Mesothelial cell of epicardium (in vitro differentiated cells): Measurements from ENCODE around the gene TANGO2. TPM values are rescaled to one million over a fixed set of nuclear protein-coding genes. Genes with fewer than 3 reads are reported as not detected.

ENCODE experiments used
- DNase-seq, 2 experiments: peaks; one replicate each; pipeline ENCODE4 v3.0.0; 2021; ENCODE audit warnings: low spot score in 2 of 2; ENCODE audit not compliant: unreplicated experiment in 2 of 2
- H3K27ac Mint-ChIP-seq: 2 replicates; pipeline ENCODE4 v1.8.0; 2021; ENCODE audit warnings: mixed read lengths
- H3K27me3 Mint-ChIP-seq: 2 replicates; pipeline ENCODE4 v1.8.0; 2021; ENCODE audit warnings: low read depth, mixed read lengths
- H3K36me3 Mint-ChIP-seq: 2 replicates; pipeline ENCODE4 v1.8.0; 2021; ENCODE audit warnings: mixed read lengths
- H3K4me1 Mint-ChIP-seq: 2 replicates; pipeline ENCODE4 v1.8.0; 2021; ENCODE audit warnings: mixed read lengths
- H3K4me3 Mint-ChIP-seq: 2 replicates; pipeline ENCODE4 v1.8.0; 2021; ENCODE audit warnings: mild to moderate bottlenecking, moderate library complexity, mixed read lengths
- H3K9me3 Mint-ChIP-seq: 2 replicates; pipeline ENCODE4 v1.8.0; 2021; ENCODE audit warnings: mixed read lengths
- total RNA-seq: library from RNA; stranded (reverse); gene quantifications from 3 replicates; pipeline ENCODE4 v1.2.1, GENCODE V29; 2021
- TF ChIP-seq, protein P1 (sequence below): fragments of 200-600 bp; sonication (generic); IDR thresholded peaks from one replicate; pipeline ENCODE4 v1.5.0; 2021; ENCODE audit warnings: antibody characterized with exemption; ENCODE audit not compliant: unreplicated experiment

Gene TANGO2
- total RNA-seq, 1 donor from 2014 or later, result 15.6 TPM

DNA sequence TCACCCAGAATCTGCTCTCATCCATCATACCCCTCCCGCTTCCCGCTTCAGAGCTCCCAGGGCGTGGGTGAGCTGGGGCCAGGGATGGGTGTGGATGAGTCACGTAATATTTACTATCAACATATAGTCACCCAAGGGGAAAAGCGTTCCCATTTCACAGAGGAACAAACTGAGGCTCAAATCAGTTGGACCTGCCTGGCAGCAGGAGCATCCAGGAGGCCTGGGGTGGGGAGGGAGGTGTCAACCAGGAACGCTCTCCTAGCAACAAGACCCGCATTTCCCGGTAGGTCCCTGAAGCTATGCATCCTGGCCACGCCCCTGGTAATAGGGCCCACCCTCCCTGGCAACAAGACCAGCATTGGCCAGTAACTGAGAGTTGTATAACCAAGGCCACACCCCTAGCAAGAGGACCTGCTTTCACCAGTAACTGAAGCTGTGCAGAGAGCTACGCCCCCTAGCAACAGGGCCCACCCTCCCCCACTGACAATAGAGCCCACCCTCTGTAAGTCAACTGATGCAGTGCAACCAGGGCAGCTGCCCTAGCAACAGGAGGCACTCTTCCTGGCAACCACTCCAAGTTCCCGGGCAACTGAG is 46.5 kb upstream of the TANGO2 start:
- peaks cover 11% of the 10 kb centered on the region for H3K36me3 Mint-ChIP-seq
- no peaks in the 10 kb centered on the region for H3K27me3 Mint-ChIP-seq
- no peak overlapping the region for H3K4me3 Mint-ChIP-seq
- peaks cover 3% of the 10 kb centered on the region for H3K4me1 Mint-ChIP-seq
- no peaks in the 10 kb centered on the region for H3K9me3 Mint-ChIP-seq
- no peak overlapping the region for H3K27ac Mint-ChIP-seq
- TF ChIP-seq, protein P1, sequence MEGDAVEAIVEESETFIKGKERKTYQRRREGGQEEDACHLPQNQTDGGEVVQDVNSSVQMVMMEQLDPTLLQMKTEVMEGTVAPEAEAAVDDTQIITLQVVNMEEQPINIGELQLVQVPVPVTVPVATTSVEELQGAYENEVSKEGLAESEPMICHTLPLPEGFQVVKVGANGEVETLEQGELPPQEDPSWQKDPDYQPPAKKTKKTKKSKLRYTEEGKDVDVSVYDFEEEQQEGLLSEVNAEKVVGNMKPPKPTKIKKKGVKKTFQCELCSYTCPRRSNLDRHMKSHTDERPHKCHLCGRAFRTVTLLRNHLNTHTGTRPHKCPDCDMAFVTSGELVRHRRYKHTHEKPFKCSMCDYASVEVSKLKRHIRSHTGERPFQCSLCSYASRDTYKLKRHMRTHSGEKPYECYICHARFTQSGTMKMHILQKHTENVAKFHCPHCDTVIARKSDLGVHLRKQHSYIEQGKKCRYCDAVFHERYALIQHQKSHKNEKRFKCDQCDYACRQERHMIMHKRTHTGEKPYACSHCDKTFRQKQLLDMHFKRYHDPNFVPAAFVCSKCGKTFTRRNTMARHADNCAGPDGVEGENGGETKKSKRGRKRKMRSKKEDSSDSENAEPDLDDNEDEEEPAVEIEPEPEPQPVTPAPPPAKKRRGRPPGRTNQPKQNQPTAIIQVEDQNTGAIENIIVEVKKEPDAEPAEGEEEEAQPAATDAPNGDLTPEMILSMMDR, result no peak
- no peak for DNase-seq

DNA sequence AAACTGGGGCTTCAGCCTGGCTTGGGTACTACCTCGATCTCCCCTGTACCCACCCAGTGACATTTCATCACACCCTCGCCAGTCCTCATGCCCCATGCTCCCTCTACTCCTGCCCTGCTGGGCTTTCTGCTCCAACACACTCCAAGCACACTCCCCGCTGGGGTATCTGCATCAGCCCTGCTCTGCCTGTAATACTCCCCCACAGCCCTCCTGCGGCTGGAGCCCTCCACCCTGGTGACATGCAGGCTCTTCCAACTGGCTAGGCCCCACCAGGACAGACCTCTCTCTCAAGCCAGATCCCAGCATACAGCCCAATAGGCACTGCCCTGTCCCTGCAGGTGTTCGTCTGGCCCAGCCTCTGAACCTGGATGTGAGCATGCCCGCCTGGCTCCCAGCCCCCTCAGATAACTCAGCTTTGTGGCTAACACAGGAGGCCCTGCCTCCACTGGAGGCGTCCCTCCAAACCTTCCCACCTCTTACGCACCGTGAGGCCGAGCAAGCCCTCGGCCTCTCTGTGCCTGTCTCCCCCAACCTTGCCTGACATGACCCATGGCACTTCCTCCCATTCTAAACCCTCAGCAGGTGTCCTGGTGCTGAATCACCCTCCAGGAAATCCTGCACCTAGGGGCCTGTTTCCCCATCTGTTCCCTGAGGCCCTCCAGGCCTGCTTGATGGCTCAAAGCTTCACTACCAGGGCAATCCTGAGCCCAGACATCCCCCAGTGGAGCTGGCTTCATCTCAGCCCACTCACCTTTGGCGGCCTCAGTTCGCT is 45.8 kb upstream of the TANGO2 start:
- Mint-ChIP-seq H3K27ac (peak overlapping the region; percentile 27), H3K4me1 (peaks cover 3% of the 10 kb centered on the region), H3K9me3 (no peaks in the 10 kb centered on the region), H3K4me3 (no peak overlapping the region), H3K36me3 (peaks cover 11% of the 10 kb centered on the region), H3K27me3 (no peaks in the 10 kb centered on the region)
- DNase-seq, result no peak
- TF ChIP-seq, protein P1, result no peak

DNA sequence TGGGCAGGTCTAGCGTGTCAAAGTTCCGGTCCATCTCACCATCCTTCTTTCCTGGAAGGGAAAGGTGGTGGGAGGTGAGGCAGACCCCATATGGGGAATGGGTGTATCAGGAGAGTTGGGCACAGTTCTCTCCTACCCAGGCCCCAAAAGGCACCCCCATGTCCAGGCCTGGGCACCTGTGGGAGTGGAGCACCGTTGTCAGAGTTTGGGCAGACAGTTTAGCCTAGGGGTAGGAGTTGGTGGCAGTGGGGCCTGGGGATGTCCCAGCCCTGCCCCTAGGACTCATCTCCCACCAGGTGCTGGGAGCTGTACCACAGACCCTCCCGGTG is 45.2 kb upstream of the TANGO2 start:
- H3K36me3 Mint-ChIP-seq, result peaks cover 15% of the 10 kb centered on the region
- TF ChIP-seq, protein P1, result no peak
- no peaks in the 10 kb centered on the region for H3K9me3 Mint-ChIP-seq
- no peaks in the 10 kb centered on the region for H3K27me3 Mint-ChIP-seq
- H3K4me1 Mint-ChIP-seq, result peaks cover 3% of the 10 kb centered on the region
- H3K4me3 Mint-ChIP-seq, result no peak overlapping the region
- no peak overlapping the region for H3K27ac Mint-ChIP-seq
- DNase-seq, result no peak

DNA sequence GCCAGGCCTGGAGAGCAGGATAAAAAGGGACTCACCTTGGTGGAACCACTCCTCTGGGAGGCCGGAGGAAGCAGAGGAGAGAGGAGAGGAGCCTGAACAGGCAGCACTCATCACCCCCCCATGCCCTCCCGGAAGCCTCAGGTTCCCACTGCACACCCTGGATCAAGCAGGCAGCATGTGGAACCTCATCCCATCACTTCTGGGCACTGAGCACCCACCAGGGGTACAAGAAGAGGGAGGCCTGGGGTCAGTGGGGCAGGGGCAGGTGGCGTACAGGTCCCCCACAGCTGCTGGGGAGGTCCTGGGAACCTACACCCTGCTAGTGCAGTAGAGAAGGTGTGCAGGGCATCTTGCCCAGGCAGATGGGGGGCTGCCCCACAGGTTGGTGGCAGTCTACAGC is 44.2 kb upstream of the TANGO2 start:
- Mint-ChIP-seq H3K9me3 (no peaks in the 10 kb centered on the region), H3K4me1 (peaks cover 3% of the 10 kb centered on the region), H3K27me3 (no peaks in the 10 kb centered on the region), H3K36me3 (peaks cover 12% of the 10 kb centered on the region), H3K4me3 (no peak overlapping the region), H3K27ac (no peak overlapping the region)
- DNase-seq, result no peak
- TF ChIP-seq, protein P1, result no peak

DNA sequence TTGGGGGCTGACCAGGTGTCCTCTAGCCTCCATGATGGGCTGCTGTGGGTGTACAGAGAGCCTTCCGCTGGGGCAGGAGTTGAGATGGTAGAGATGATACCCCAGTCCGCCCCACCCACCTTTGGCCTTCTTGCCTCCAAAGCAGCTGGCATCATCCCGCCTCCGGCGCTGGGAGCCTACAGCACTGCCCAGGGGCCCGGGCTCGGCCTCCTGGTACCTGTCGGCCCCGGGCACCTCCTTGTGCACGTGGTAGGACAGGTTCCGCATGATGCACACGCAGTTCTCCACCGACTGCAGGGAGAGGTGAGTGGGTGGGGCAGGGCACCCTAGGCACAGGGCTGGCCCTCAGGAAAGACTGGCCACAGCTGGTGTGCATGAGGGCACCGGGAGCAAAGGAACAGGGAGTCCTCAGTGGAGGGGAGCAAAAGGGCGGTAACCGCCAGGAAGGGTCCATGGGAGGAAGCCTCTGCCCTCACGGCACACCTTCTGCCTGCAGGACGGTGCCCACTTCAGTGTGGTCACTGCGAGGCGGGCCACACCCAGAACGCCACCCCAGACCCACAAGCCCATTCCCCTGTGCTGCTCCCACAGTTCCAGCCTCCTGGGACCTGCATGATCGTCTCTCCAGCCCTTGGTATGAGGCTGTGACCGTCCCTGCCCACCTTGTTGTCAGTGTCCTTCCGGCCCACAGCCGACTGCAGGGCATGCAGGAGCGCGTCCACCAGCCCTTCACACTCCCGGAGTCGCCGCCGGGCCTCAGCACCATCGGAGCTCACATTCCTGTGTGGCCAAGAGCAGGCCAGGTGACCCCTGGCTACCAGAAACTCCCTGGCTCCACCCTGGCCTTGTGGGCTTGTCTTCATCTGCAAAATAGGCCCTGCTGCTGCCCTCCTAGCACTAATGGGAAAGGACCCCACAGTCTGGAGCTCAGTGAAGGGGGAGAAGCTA is 43.3 kb upstream of the TANGO2 start:
- DNase-seq, result no peak
- Mint-ChIP-seq H3K4me1 (peaks cover 3% of the 10 kb centered on the region), H3K27ac (no peak overlapping the region), H3K4me3 (no peak overlapping the region), H3K27me3 (no peaks in the 10 kb centered on the region), H3K36me3 (peaks cover 10% of the 10 kb centered on the region), H3K9me3 (no peaks in the 10 kb centered on the region)
- TF ChIP-seq, protein P1, result no peak
